ENCODE measurements around the gene RBMS1.

The RBMS1 gene

GRCh38 chr2:160405077-160405867 is 88.3 kb downstream of the RBMS1 start:
- no peak for TF ChIP-seq CTCF (conservative IDR thresholded peaks at IDR 0.05; ENCODE audit: low read depth, low read length)
- Histone ChIP-seq H3K27ac (no peak overlapping the region), H4K20me1 (ENCODE audit: insufficient read depth) (no peaks in the 10 kb centered on the region), H3K4me1 (ENCODE audit: low read depth, poor library complexity, severe bottlenecking) (peaks cover 17% of the 10 kb centered on the region), H3K4me3 (IDR thresholded peaks at IDR 0.05; ENCODE audit: insufficient read depth, low read depth, low read length) (no peak overlapping the region), H2AFZ (ENCODE audit: low read depth) (no peak overlapping the region), H3K9ac (no peak overlapping the region), H3K79me2 (ENCODE audit: insufficient read depth, low read depth) (no peaks in the 10 kb centered on the region), H3K36me3 (ENCODE audit: insufficient read depth) (no peaks in the 10 kb centered on the region), H3K4me2 (peak overlapping the region; percentile 51; the same call in 1 of the 2 replicates), H3K27me3 (ENCODE audit: insufficient read depth, low read depth) (no peaks in the 10 kb centered on the region)

- Histone ChIP-seq H2AFZ (ENCODE audit: low read depth) (no peak overlapping the region), H3K4me2 (no peak overlapping the region), H3K4me3 (IDR thresholded peaks at IDR 0.05; ENCODE audit: insufficient read depth, low read depth, low read length) (no peak overlapping the region), H3K27ac (no peak overlapping the region), H3K27me3 (ENCODE audit: insufficient read depth, low read depth) (0 out of 2 replicates have a peak, but pooled peaks cover 4% of the 10 kb centered on the region), H4K20me1 (ENCODE audit: insufficient read depth) (no peaks in the 10 kb centered on the region), H3K36me3 (ENCODE audit: insufficient read depth) (no peaks in the 10 kb centered on the region), H3K9ac (no peak overlapping the region), H3K79me2 (ENCODE audit: insufficient read depth, low read depth) (no peaks in the 10 kb centered on the region), H3K4me1 (ENCODE audit: low read depth, poor library complexity, severe bottlenecking) (peaks cover 17% of the 10 kb centered on the region)
- TF ChIP-seq CTCF (conservative IDR thresholded peaks at IDR 0.05; ENCODE audit: low read depth, low read length): no peak
Measured at GRCh38 chr2:160402997-160403979, 90.3 kb downstream of the RBMS1 start.

- no peaks in the 10 kb centered on the region for H3K36me3 ChIP-seq (ENCODE audit: insufficient read depth)
- H2AFZ ChIP-seq (ENCODE audit: low read depth): no peak overlapping the region
- H3K27ac ChIP-seq: no peak overlapping the region
- H3K79me2 ChIP-seq (ENCODE audit: insufficient read depth, low read depth): no peaks in the 10 kb centered on the region
- TF ChIP-seq CTCF (conservative IDR thresholded peaks at IDR 0.05; ENCODE audit: low read depth, low read length): no peak
- H3K27me3 ChIP-seq (ENCODE audit: insufficient read depth, low read depth): 0 out of 2 replicates have a peak, but pooled peaks cover 4% of the 10 kb centered on the region
- no peaks in the 10 kb centered on the region for H4K20me1 ChIP-seq (ENCODE audit: insufficient read depth)
- peaks cover 17% of the 10 kb centered on the region for H3K4me1 ChIP-seq (ENCODE audit: low read depth, poor library complexity, severe bottlenecking)
- no peak overlapping the region for H3K4me3 ChIP-seq (IDR thresholded peaks at IDR 0.05; ENCODE audit: insufficient read depth, low read depth, low read length)
- H3K9ac ChIP-seq: no peak overlapping the region
- H3K4me2 ChIP-seq: no peak overlapping the region
Measured at GRCh38 chr2:160402501-160402900, 91.1 kb downstream of the RBMS1 start.

GRCh38 chr2:160401895-160402294 is 91.7 kb downstream of the RBMS1 start:
- Histone ChIP-seq H3K4me3 (IDR thresholded peaks at IDR 0.05; ENCODE audit: insufficient read depth, low read depth, low read length) (no peak overlapping the region), H4K20me1 (ENCODE audit: insufficient read depth) (no peaks in the 10 kb centered on the region), H3K27ac (no peak overlapping the region)

More at GRCh38 chr2:160401895-160402294, 91.7 kb downstream of the RBMS1 start:
- Histone ChIP-seq H3K79me2 (ENCODE audit: insufficient read depth, low read depth) (no peaks in the 10 kb centered on the region), H3K36me3 (ENCODE audit: insufficient read depth) (no peaks in the 10 kb centered on the region), H3K9ac (no peak overlapping the region), H3K27me3 (ENCODE audit: insufficient read depth, low read depth) (0 out of 2 replicates have a peak, but pooled peaks cover 4% of the 10 kb centered on the region), H3K4me1 (ENCODE audit: low read depth, poor library complexity, severe bottlenecking) (peaks cover 17% of the 10 kb centered on the region), H2AFZ (ENCODE audit: low read depth) (no peak overlapping the region), H3K4me2 (no peak overlapping the region; the same call in 1 of the 2 replicates)
- no peak for TF ChIP-seq CTCF (conservative IDR thresholded peaks at IDR 0.05; ENCODE audit: low read depth, low read length)
